OCI-LY1 (cell line): ENCODE measurements around the gene ZBTB46.

Experiments
- H2AFZ ChIP-seq: fragments of 200-600 bp; sonication (generic), shearing (Covaris generic); 2 replicates; pipeline ENCODE4 v1.6.0; 2014; ENCODE audit warnings: antibody characterized with exemption, mild to moderate bottlenecking, low read length
- H3F3A ChIP-seq: fragments of 200-600 bp; sonication (generic), shearing (Covaris generic); 2 replicates; pipeline ENCODE4 v1.6.0; 2014; ENCODE audit warnings: mild to moderate bottlenecking, antibody characterized with exemption, low read length, moderate library complexity; ENCODE audit not compliant: insufficient read depth
- H3K27ac ChIP-seq: fragments of 200-600 bp; sonication (generic); 2 replicates; pipeline ENCODE4 v1.5.1; 2014; ENCODE audit warnings: low read length, mixed run types, mild to moderate bottlenecking, low read depth; ENCODE audit not compliant: poor library complexity, severe bottlenecking
- H3K27me3 ChIP-seq: fragments of 200-600 bp; sonication (generic); 2 replicates; pipeline ENCODE4 v1.6.0; 2014; ENCODE audit warnings: antibody characterized with exemption, mild to moderate bottlenecking, low read length, moderate library complexity; ENCODE audit not compliant: insufficient read depth
- H3K36me3 ChIP-seq: fragments of 200-600 bp; sonication (generic); 2 replicates; pipeline ENCODE4 v1.6.1; 2014; ENCODE audit warnings: mild to moderate bottlenecking, antibody characterized with exemption, low read length, moderate library complexity, mixed read lengths; ENCODE audit not compliant: insufficient read depth
- H3K4me1 ChIP-seq: fragments of 200-600 bp; sonication (generic); 2 replicates; pipeline ENCODE4 v1.5.1; 2014; ENCODE audit warnings: mild to moderate bottlenecking, low read length, moderate library complexity; ENCODE audit not compliant: insufficient read depth, severe bottlenecking
- H3K4me2 ChIP-seq: fragments of 200-600 bp; sonication (generic), shearing (Covaris generic); 2 replicates; pipeline ENCODE4 v1.6.1; 2014; ENCODE audit warnings: low read length
- H3K4me3 ChIP-seq: fragments of 200-600 bp; sonication (generic); 2 replicates; pipeline ENCODE4 v1.5.1; 2014; ENCODE audit warnings: low read length, low read depth, mild to moderate bottlenecking, mixed read lengths; ENCODE audit not compliant: poor library complexity, severe bottlenecking
- H3K79me2 ChIP-seq: fragments of 200-600 bp; shearing (Covaris generic); 2 replicates; pipeline ENCODE4 v1.6.1; 2016; ENCODE audit warnings: mixed run types, low read length, mixed read lengths; ENCODE audit not compliant: insufficient read depth
- H3K9ac ChIP-seq: fragments of 200-600 bp; sonication (generic), shearing (Covaris generic); 2 replicates; pipeline ENCODE4 v1.6.1; 2014; ENCODE audit warnings: mild to moderate bottlenecking, low read length, mixed read lengths
- H3K9me2 ChIP-seq: fragments of 200-600 bp; sonication (generic), shearing (Covaris generic); 2 replicates; pipeline ENCODE4 v1.6.1; 2014; ENCODE audit warnings: low read depth, mild to moderate bottlenecking, low read length, mixed read lengths
- H3K9me3 ChIP-seq: fragments of 200-600 bp; shearing (Covaris generic); 2 replicates; pipeline ENCODE4 v1.6.1; 2014; ENCODE audit warnings: low read length, mixed read lengths
- H4K20me1 ChIP-seq: fragments of 200-600 bp; sonication (generic), shearing (Covaris generic); 2 replicates; pipeline ENCODE4 v1.6.0; 2016; ENCODE audit warnings: mild to moderate bottlenecking, low read length; ENCODE audit not compliant: insufficient read depth
- CTCF ChIP-seq: fragments of 200-600 bp; sonication (generic), shearing (Covaris generic); IDR thresholded peaks from 2 replicates; pipeline ENCODE4 v1.5.1; 2017; ENCODE audit warnings: mild to moderate bottlenecking, antibody characterized with exemption, low read length, moderate library complexity, mixed read lengths
- EZH2 ChIP-seq: fragments of 200-600 bp; sonication (generic), shearing (Covaris generic); IDR thresholded peaks from 2 replicates; pipeline ENCODE4 v1.8.0; 2017; ENCODE audit warnings: borderline replicate concordance, mixed run types, mild to moderate bottlenecking, antibody characterized with exemption, low read length, moderate library complexity, mixed read lengths

The ZBTB46 gene

GRCh38 chr20:63701051-63701328 lies 130.1 kb downstream of the ZBTB46 start:
- TF ChIP-seq CTCF, result no peak
- no peak for TF ChIP-seq EZH2
- Histone ChIP-seq H3K79me2 (no peaks in the 10 kb centered on the region), H3K9ac (no peak overlapping the region), H3K9me2 (no peaks in the 10 kb centered on the region), H2AFZ (no peak overlapping the region), H3K4me2 (no peak overlapping the region), H4K20me1 (no peaks in the 10 kb centered on the region), H3K27ac (no peak overlapping the region), H3K36me3 (peaks cover 26% of the 10 kb centered on the region), H3K4me3 (no peak overlapping the region), H3K9me3 (no peaks in the 10 kb centered on the region), H3K4me1 (no peaks in the 10 kb centered on the region), H3K27me3 (no peaks in the 10 kb centered on the region), H3F3A (no peaks in the 10 kb centered on the region)

- Histone ChIP-seq H3F3A (no peaks in the 10 kb centered on the region), H2AFZ (no peak overlapping the region), H3K9me2 (no peaks in the 10 kb centered on the region), H3K9ac (no peak overlapping the region), H3K79me2 (no peaks in the 10 kb centered on the region), H3K27ac (no peak overlapping the region), H4K20me1 (no peaks in the 10 kb centered on the region), H3K36me3 (peaks cover 21% of the 10 kb centered on the region), H3K4me3 (no peak overlapping the region), H3K4me1 (no peaks in the 10 kb centered on the region), H3K4me2 (no peak overlapping the region), H3K9me3 (no peaks in the 10 kb centered on the region), H3K27me3 (no peaks in the 10 kb centered on the region)
- no peak for TF ChIP-seq EZH2
- no peak for TF ChIP-seq CTCF
Measured at GRCh38 chr20:63700199-63701050, 130.6 kb downstream of the ZBTB46 start.

- Histone ChIP-seq H3K9me3 (no peaks in the 10 kb centered on the region), H3K9ac (no peak overlapping the region), H3K27me3 (no peaks in the 10 kb centered on the region), H3K9me2 (no peaks in the 10 kb centered on the region), H3K4me1 (no peaks in the 10 kb centered on the region), H4K20me1 (no peaks in the 10 kb centered on the region), H3K27ac (no peak overlapping the region), H3K36me3 (peaks cover 13% of the 10 kb centered on the region), H3K4me2 (no peak overlapping the region), H3K79me2 (no peaks in the 10 kb centered on the region), H2AFZ (no peak overlapping the region), H3F3A (no peaks in the 10 kb centered on the region), H3K4me3 (no peak overlapping the region)
- no peak for TF ChIP-seq EZH2
- TF ChIP-seq CTCF, result no peak
Measured at GRCh38 chr20:63699466-63700198, 131.4 kb downstream of the ZBTB46 start.
